OCI-LY1 (cell line): ENCODE data around the gene TPO.

Source experiments
- H2AFZ ChIP-seq: fragments of 200-600 bp; sonication (generic), shearing (Covaris generic); 2 replicates; pipeline ENCODE4 v1.6.0; 2014; ENCODE audit warnings: antibody characterized with exemption, mild to moderate bottlenecking, low read length
- H3F3A ChIP-seq: fragments of 200-600 bp; sonication (generic), shearing (Covaris generic); 2 replicates; pipeline ENCODE4 v1.6.0; 2014; ENCODE audit warnings: mild to moderate bottlenecking, antibody characterized with exemption, low read length, moderate library complexity; ENCODE audit not compliant: insufficient read depth
- H3K27ac ChIP-seq: fragments of 200-600 bp; sonication (generic); 2 replicates; pipeline ENCODE4 v1.5.1; 2014; ENCODE audit warnings: low read length, mixed run types, mild to moderate bottlenecking, low read depth; ENCODE audit not compliant: poor library complexity, severe bottlenecking
- H3K27me3 ChIP-seq: fragments of 200-600 bp; sonication (generic); 2 replicates; pipeline ENCODE4 v1.6.0; 2014; ENCODE audit warnings: antibody characterized with exemption, mild to moderate bottlenecking, low read length, moderate library complexity; ENCODE audit not compliant: insufficient read depth
- H3K36me3 ChIP-seq: fragments of 200-600 bp; sonication (generic); 2 replicates; pipeline ENCODE4 v1.6.1; 2014; ENCODE audit warnings: mild to moderate bottlenecking, antibody characterized with exemption, low read length, moderate library complexity, mixed read lengths; ENCODE audit not compliant: insufficient read depth
- H3K4me1 ChIP-seq: fragments of 200-600 bp; sonication (generic); 2 replicates; pipeline ENCODE4 v1.5.1; 2014; ENCODE audit warnings: mild to moderate bottlenecking, low read length, moderate library complexity; ENCODE audit not compliant: insufficient read depth, severe bottlenecking
- H3K4me2 ChIP-seq: fragments of 200-600 bp; sonication (generic), shearing (Covaris generic); 2 replicates; pipeline ENCODE4 v1.6.1; 2014; ENCODE audit warnings: low read length
- H3K4me3 ChIP-seq: fragments of 200-600 bp; sonication (generic); 2 replicates; pipeline ENCODE4 v1.5.1; 2014; ENCODE audit warnings: low read length, low read depth, mild to moderate bottlenecking, mixed read lengths; ENCODE audit not compliant: poor library complexity, severe bottlenecking
- H3K79me2 ChIP-seq: fragments of 200-600 bp; shearing (Covaris generic); 2 replicates; pipeline ENCODE4 v1.6.1; 2016; ENCODE audit warnings: mixed run types, low read length, mixed read lengths; ENCODE audit not compliant: insufficient read depth
- H3K9ac ChIP-seq: fragments of 200-600 bp; sonication (generic), shearing (Covaris generic); 2 replicates; pipeline ENCODE4 v1.6.1; 2014; ENCODE audit warnings: mild to moderate bottlenecking, low read length, mixed read lengths
- H3K9me2 ChIP-seq: fragments of 200-600 bp; sonication (generic), shearing (Covaris generic); 2 replicates; pipeline ENCODE4 v1.6.1; 2014; ENCODE audit warnings: low read depth, mild to moderate bottlenecking, low read length, mixed read lengths
- H3K9me3 ChIP-seq: fragments of 200-600 bp; shearing (Covaris generic); 2 replicates; pipeline ENCODE4 v1.6.1; 2014; ENCODE audit warnings: low read length, mixed read lengths
- H4K20me1 ChIP-seq: fragments of 200-600 bp; sonication (generic), shearing (Covaris generic); 2 replicates; pipeline ENCODE4 v1.6.0; 2016; ENCODE audit warnings: mild to moderate bottlenecking, low read length; ENCODE audit not compliant: insufficient read depth
- EZH2 ChIP-seq: fragments of 200-600 bp; sonication (generic), shearing (Covaris generic); IDR thresholded peaks from 2 replicates; pipeline ENCODE4 v1.8.0; 2017; ENCODE audit warnings: borderline replicate concordance, mixed run types, mild to moderate bottlenecking, antibody characterized with exemption, low read length, moderate library complexity, mixed read lengths
- TF ChIP-seq, protein P1 (sequence below): fragments of 200-600 bp; sonication (generic), shearing (Covaris generic); IDR thresholded peaks from 2 replicates; pipeline ENCODE4 v1.5.1; 2017; ENCODE audit warnings: mild to moderate bottlenecking, antibody characterized with exemption, low read length, moderate library complexity, mixed read lengths

TPO gene

DNA sequence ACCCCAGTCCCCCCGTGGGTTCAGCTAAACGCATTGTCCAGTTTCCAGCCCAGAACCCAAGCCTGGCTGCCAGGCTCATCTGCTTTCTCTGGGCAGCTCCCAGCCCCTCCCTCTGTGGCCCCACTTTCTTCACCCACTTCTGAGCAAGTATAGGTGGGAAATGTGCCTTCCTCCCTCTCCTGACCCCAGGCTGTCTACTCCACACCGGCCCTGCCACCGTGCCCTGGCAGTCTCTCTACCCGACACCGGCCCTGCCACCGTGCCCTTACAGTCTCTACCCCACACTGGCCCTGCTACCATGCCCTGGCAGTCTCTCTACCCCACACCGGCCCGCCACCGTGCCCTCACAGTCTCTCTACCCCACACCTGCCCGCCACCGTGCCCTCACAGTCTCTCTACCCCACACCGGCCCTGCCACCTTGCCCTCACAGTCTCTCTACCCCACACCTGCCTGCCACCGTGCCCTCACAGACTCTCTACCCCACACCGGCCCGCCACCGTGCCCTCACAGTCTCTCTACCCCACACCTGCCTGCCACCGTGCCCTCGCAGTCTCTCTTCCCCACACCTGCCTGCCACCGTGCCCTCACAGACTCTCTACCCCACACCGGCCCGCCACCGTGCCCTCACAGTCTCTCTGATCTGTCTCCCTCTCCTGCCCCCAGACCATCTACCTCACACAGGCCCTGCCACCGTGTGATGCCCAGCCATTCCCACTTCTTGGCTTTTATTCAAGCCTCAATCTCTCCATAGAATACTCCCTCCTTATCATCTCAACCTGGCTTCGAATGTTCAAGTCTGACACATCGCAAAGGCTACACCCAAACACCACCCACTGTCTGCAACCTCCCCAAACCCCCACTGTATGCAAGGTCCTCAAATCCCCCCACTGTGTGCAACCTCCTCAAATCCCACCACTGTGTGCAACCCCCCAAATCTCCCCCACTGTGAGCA is 108.9 kb downstream of the TPO start:
- Histone ChIP-seq H3K36me3 (no peaks in the 10 kb centered on the region), H3K79me2 (no peaks in the 10 kb centered on the region), H3K9ac (no peak overlapping the region), H4K20me1 (no peaks in the 10 kb centered on the region), H3F3A (no peaks in the 10 kb centered on the region), H3K9me3 (no peaks in the 10 kb centered on the region), H3K4me2 (no peak overlapping the region), H3K9me2 (no peaks in the 10 kb centered on the region), H3K4me3 (no peak overlapping the region), H3K27ac (no peak overlapping the region), H2AFZ (no peak overlapping the region), H3K4me1 (no peaks in the 10 kb centered on the region), H3K27me3 (no peaks in the 10 kb centered on the region; the same call in 1 of the 2 replicates)
- TF ChIP-seq, protein P1, sequence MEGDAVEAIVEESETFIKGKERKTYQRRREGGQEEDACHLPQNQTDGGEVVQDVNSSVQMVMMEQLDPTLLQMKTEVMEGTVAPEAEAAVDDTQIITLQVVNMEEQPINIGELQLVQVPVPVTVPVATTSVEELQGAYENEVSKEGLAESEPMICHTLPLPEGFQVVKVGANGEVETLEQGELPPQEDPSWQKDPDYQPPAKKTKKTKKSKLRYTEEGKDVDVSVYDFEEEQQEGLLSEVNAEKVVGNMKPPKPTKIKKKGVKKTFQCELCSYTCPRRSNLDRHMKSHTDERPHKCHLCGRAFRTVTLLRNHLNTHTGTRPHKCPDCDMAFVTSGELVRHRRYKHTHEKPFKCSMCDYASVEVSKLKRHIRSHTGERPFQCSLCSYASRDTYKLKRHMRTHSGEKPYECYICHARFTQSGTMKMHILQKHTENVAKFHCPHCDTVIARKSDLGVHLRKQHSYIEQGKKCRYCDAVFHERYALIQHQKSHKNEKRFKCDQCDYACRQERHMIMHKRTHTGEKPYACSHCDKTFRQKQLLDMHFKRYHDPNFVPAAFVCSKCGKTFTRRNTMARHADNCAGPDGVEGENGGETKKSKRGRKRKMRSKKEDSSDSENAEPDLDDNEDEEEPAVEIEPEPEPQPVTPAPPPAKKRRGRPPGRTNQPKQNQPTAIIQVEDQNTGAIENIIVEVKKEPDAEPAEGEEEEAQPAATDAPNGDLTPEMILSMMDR = no peak
- no peak for TF ChIP-seq EZH2

- Histone ChIP-seq H3K4me3 (no peak overlapping the region), H3K4me1 (no peaks in the 10 kb centered on the region), H4K20me1 (no peaks in the 10 kb centered on the region), H3K9me2 (no peaks in the 10 kb centered on the region), H3K27me3 (no peaks in the 10 kb centered on the region), H3K36me3 (no peaks in the 10 kb centered on the region), H2AFZ (no peak overlapping the region), H3K4me2 (no peak overlapping the region), H3F3A (no peaks in the 10 kb centered on the region), H3K79me2 (no peaks in the 10 kb centered on the region), H3K9me3 (no peaks in the 10 kb centered on the region), H3K9ac (no peak overlapping the region), H3K27ac (no peak overlapping the region)
- TF ChIP-seq, protein P1 = no peak
- TF ChIP-seq EZH2 = no peak
These were observed 114.1 kb downstream of the TPO start for GRCh38 chr2:1527153-1527992.

- H3K27me3 ChIP-seq = no peaks in the 10 kb centered on the region
- no peaks in the 10 kb centered on the region for H3F3A ChIP-seq
- no peak overlapping the region for H2AFZ ChIP-seq
- no peak overlapping the region for H3K4me3 ChIP-seq
- H3K27ac ChIP-seq = no peak overlapping the region
- no peak overlapping the region for H3K4me2 ChIP-seq
- TF ChIP-seq EZH2 = no peak
- TF ChIP-seq, protein P1 = no peak
- no peaks in the 10 kb centered on the region for H3K9me3 ChIP-seq
- H3K4me1 ChIP-seq = no peaks in the 10 kb centered on the region
- H3K79me2 ChIP-seq = no peaks in the 10 kb centered on the region
- no peaks in the 10 kb centered on the region for H3K9me2 ChIP-seq
- no peak overlapping the region for H3K9ac ChIP-seq
- H4K20me1 ChIP-seq = no peaks in the 10 kb centered on the region
- no peaks in the 10 kb centered on the region for H3K36me3 ChIP-seq
These were observed 115.2 kb downstream of the TPO start for GRCh38 chr2:1528273-1529064.
